ENCODE data around the gene CAPZB.

Gene CAPZB

GRCh38 chr1:19467199-19468187 lies 17.8 kb downstream of the CAPZB start:
- DNase-seq = no peak

GRCh38 chr1:19466112-19466561 lies 19.2 kb downstream of the CAPZB start:
- no peak for DNase-seq

- DNase-seq = no peak
Measured at GRCh38 chr1:19465650-19466049, 19.7 kb downstream of the CAPZB start.

- DNase-seq = no peak
Measured at GRCh38 chr1:19465123-19465522, 20.2 kb downstream of the CAPZB start.

- DNase-seq = no peak
Measured at GRCh38 chr1:19464696-19465095, 20.6 kb downstream of the CAPZB start.

- no peak for DNase-seq
Measured at GRCh38 chr1:19463504-19463803, 21.9 kb downstream of the CAPZB start.

GRCh38 chr1:19462781-19463503 lies 22.4 kb downstream of the CAPZB start:
- DNase-seq = no peak

- DNase-seq = no peak
Measured at GRCh38 chr1:19461220-19461554, 24.2 kb downstream of the CAPZB start.

- DNase-seq = no peak
Measured at GRCh38 chr1:19460535-19461219, 24.7 kb downstream of the CAPZB start.

GRCh38 chr1:19458815-19459417 lies 26.4 kb downstream of the CAPZB start:
- no peak for DNase-seq

GRCh38 chr1:19457607-19458006 lies 27.7 kb downstream of the CAPZB start:
- no peak for DNase-seq

- DNase-seq = no peak
Measured at GRCh38 chr1:19456968-19457441, 28.3 kb downstream of the CAPZB start.

- no peak for DNase-seq
Measured at GRCh38 chr1:19455353-19455752, 30.0 kb downstream of the CAPZB start.

GRCh38 chr1:19454265-19455146 lies 30.8 kb downstream of the CAPZB start:
- DNase-seq = no peak

GRCh38 chr1:19453741-19454201 lies 31.6 kb downstream of the CAPZB start:
- DNase-seq = no peak

GRCh38 chr1:19452221-19452663 lies 33.1 kb downstream of the CAPZB start:
- DNase-seq = no peak

GRCh38 chr1:19450811-19451515 lies 34.4 kb downstream of the CAPZB start:
- peak in 1 of 2 experiments; percentile 71 for DNase-seq

- DNase-seq = no peak
Measured at GRCh38 chr1:19449454-19450228, 35.7 kb downstream of the CAPZB start.

GRCh38 chr1:19448491-19449439 lies 36.6 kb downstream of the CAPZB start:
- no peak for DNase-seq

Data from SW 1271 (cell line).